ENCODE results near the gene LDB2.

GRCh38 chr4:16909281-16909680 lies 10.8 kb upstream of the LDB2 start:
- TF ChIP-seq YY1 (IDR thresholded peaks at IDR 0.05; ENCODE audit: insufficient read depth, insufficient read length) (no peak), ZNF274 (IDR thresholded peaks at IDR 0.05; ENCODE audit: low read depth, low read length) (no peak), SUZ12 (IDR thresholded peaks at IDR 0.05; ENCODE audit: extremely low read depth, insufficient read depth, insufficient read length) (no peak)

Measured in NT2/D1 (cell line).